Measurements from ENCODE around the gene ZBED3.

- TF ChIP-seq EZH2 (IDR thresholded peaks at IDR 0.05; ENCODE audit: borderline replicate concordance, low read length) (no peak), CTCF (conservative IDR thresholded peaks at IDR 0.05 in 1 of 2, IDR thresholded peaks at IDR 0.05 in 1 of 2; ENCODE audit: extremely low read depth in 1 of 2, insufficient read depth in 1 of 2, low read depth in 1 of 2, low read length in 2 of 2) (no peak)
Measured at GRCh38 chr5:77102549-77102948, 15.5 kb upstream of the ZBED3 start.
